SKM-1 treated with dmso at 0.1 percent for 144 hours (cell line): ENCODE measurements around the gene PTGER1.
"Not testable (repeated sequence)": the region's sequence is repeated elsewhere in the genome, so short reads cannot be mapped to it uniquely, and the experiment has no call there.

ENCODE experiments used
- DNase-seq: peaks from one replicate; lab custom pipeline; 2025; ENCODE audit not compliant: unreplicated experiment; lab: John Stamatoyannopoulos, UW

Gene PTGER1, protein sequence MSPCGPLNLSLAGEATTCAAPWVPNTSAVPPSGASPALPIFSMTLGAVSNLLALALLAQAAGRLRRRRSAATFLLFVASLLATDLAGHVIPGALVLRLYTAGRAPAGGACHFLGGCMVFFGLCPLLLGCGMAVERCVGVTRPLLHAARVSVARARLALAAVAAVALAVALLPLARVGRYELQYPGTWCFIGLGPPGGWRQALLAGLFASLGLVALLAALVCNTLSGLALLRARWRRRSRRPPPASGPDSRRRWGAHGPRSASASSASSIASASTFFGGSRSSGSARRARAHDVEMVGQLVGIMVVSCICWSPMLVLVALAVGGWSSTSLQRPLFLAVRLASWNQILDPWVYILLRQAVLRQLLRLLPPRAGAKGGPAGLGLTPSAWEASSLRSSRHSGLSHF

DNA sequence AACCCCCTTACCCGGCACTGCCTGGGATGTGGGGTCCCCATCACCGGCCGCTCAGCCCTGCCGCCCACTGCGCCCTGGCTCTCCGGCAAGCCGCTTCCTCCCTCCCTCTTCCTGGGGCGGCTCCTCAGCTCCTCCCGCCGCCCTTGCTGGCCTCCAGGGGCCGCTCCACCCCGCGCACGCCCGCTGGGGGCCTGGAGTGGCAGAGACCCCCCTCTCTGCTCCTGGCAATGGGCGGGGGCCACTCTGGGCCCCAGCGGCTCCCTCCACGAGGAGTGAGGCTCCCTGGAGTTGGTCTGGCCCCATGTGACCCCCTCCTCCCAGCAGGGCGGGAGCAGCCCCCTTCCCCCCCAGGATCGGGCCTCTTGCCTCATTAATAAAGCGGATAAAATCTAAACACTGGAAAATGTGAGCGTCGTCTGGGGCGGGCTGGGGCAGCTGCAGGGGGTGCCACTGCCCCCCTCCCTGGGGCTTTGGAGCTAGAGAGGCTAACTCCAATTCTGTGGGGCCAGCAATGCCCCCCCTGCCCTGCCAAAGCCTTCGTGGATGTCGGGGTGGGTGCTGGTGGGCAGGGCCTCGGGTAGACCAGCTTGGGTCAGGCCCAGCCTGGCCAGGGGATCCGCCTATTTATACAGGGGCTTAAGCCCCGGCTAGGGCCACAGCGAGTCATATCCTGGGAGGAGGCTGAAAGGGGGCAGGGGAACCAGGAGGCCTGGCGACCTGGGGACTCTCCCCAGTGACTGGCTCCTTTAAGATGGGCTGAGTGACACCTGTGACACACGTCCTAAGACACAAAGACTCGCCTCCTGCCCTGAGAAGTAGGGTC, at the start of gene PTGER1:
Gene PTGER1, minus strand, starts transcription at position 104 of the 823 bp plus-strand sequence. CDS start 1,034 bp downstream, outside the sequence.
- DNase-seq, result no peak

DNA sequence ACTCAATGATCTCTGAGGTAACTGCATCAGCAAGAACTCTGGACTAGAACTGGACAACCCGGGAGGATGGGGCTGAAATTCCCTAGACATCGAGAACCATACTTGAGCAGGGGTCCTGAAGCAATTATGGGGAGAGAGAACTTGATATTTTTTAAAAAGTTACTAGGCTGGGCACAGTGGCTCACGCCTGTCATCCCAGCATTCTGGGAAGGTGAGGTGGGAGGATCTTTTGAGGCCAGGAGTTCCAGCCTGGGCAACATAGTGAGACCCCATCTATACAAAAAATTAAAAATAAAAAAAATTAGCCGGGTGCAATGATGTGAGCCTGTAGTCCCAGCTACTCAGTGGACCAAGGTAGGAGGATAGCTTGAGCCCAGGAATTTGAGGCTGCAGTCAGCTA, 45.4 kb upstream of the PTGER1 start:
- no peak for DNase-seq

DNA sequence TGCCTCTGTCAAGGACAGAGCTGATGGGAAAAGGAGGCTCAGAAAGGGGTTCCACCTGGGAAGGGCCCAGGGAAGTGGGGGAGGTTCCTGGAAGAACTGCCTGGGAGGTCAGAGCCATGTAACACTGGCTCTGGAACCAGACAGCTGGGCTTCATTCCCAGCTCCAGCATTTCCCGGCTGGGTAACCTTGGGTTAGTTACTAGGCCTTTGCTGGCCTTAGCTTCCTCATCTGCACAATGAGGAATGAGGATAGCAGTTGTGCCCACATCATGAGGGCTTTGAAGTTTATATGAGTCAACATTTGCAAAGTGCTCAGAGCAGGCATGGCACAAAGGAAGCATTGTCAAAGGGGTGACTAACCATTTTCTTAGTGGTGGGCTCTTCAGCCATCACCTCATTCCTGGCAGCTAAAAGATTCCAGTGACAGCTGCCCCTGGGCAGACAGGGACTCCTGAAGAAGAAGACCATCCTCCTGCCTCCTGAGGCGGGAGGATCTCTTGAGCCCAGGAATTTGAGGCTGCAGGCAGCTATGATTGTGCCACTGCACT, 44.8 kb upstream of the PTGER1 start:
- DNase-seq, result no peak

DNA sequence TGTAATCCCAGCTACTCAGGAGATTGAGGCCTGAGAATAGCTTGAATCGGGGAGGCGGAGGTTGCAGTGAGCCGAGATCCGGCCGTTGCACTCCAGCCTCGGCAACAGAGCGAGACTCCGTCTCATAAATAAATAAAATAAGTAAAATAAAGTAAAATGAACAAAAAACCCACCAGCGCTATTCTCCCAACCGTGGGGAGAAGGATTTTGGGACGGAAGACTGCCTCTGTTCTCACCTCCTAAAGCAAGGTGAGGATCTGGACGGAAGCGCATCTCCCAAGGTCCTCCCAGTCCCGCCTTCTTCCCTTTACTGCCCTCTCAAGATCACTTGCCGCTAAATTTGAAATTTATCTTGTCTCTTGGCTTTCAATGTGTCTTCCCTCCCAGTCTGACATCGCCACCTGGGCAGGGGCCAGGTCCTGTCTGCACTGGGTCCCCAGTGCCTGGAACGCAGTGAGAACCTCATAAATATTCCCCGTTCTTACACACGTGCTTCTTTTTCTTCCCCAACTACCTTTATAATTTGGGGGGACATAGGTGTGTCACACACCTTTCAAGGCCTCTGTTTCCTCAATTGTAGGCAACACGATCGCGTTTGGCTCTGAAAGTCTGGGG, 44.2 kb upstream of the PTGER1 start:
- no peak for DNase-seq

DNA sequence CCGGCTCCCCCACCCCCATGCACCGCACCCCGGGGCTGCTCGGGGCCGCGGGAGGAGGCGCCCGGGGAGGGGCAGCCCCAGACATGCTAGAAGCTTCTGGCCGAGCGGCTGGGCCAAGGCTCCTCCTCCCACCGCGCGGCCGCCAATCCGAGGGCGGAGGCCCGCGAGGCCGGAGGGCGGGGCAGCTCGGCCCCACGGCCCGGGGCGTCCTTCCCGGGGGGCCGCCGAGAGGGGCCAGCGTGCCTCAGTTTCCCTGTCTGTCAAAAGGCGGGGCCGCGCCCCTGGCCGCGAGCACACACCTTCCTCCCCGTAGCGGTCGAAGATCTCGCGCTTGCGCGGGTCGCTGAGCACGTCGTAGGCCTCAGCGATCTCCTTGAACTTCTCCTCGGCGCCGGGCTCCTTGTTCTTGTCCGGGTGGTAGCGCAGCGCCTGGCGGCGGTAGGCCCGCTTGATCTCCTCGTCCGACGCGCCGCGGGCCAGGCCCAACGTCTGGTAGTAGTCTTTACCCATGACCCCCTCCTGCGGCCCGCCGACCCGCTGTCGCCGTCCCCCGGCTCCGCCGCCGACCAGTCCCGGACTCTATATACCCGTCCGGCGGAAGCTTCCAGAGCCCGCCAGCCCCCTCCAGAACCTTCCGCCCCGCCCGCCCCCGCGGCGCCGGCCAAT, 42.8 kb upstream of the PTGER1 start, which contains the start of gene DNAJB1:
Gene DNAJB1, minus strand, starts transcription at position 558 of the 666 bp plus-strand sequence. Its CDS starts 48 bp downstream, at position 510.
- DNase-seq, result peak; percentile 48

DNA sequence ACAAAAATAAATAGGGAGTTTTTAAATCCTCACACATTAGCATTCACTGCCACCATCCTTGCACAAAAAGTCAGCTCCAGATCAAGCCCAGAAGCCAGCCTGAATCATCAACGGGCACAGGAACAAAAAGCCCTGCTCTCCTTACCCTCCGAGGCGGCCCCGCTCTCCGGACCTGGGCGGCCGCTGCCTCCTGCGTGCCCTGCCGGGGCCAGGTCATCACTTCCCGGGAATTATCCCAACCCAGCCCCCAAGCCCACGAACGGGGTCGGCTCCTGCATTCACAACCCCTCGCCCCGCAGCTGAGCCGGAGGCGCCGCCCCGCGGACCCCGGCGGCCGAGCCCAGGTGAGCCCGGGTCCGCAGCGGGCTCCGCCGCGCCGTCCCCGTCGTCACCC, 42.3 kb upstream of the PTGER1 start:
- no peak for DNase-seq

DNA sequence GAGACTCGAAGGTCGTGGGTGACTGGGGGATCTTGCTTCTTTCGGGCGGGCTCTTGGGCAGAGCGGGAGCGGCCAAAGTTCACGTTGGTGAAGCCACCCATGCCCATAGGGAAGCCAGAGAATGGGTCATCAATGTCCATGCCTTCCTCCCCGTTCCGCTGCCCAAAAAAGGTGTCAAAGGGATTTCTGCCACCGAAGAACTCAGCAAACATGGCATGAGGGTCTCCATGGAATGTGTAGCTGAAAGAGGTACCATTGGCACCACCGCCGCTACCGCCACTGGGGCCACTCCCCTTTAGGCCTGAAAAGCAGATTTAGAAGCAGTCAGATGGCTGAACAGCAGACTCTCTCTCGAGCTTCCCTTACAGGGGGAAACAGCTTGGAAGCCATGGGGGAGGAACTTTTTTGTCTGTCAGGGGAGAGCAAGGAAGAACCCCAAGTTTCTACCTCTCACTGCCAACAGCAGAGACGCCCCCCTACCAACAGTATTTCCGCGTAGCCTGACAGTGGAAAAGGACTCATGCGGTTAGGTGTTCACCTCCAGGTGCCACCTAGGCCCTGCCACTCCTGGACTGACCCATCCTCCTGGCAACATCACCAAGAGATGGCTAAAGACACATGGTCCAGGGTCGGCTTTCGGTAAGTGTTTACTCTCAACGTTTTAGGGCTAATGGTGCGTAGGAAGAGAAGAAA, 41.7 kb upstream of the PTGER1 start:
- no peak for DNase-seq

DNA sequence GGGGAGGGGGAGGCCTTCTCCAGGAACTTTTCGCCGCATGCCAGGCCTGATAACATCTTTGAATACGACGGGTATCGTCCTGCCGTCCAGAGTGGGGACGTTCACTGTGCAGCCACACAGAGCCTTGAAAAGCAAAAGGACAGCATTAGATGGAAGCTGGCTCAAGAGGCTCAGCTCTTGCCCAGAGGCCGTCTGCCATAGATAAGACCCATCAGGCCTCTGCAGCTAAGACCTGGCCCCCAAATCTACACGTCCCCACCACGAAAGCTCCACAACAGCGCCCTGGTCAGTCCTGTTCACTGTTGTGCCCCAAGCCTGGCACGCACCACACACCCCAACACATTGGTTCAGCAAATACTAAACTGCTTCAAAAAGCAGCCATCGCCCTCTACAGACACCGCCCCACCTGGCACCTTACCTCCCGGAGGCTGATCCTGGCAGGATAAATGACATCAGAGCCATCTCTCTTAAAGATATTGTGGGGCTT, 40.9 kb upstream of the PTGER1 start:
- DNase-seq, result no peak

DNA sequence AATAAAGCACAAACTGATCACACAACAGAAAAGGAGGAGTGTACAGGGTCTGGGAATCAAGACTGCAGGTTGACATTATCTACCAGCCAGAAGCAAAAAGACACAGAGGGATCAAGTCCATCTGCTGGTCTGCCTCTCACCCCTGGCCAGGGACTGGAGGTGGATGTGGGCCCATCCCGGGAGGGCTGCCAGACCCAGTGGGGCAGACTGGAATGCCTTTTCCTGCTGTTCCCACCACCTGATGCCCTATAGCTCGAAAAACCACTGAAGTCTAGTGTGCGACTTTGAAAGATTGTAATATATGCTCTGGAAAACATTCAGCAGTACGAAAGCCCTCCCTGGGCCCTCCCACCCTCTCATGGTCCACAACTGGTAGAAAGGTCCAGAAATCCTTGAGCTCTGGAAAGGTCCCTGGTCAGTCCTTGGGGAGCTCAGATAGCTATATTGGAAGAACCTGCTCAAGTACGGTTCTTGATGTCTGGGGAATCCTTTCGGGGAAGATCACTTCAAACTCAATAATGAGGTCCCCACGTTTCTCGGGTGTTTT, 40.4 kb upstream of the PTGER1 start:
- no peak for DNase-seq

DNA sequence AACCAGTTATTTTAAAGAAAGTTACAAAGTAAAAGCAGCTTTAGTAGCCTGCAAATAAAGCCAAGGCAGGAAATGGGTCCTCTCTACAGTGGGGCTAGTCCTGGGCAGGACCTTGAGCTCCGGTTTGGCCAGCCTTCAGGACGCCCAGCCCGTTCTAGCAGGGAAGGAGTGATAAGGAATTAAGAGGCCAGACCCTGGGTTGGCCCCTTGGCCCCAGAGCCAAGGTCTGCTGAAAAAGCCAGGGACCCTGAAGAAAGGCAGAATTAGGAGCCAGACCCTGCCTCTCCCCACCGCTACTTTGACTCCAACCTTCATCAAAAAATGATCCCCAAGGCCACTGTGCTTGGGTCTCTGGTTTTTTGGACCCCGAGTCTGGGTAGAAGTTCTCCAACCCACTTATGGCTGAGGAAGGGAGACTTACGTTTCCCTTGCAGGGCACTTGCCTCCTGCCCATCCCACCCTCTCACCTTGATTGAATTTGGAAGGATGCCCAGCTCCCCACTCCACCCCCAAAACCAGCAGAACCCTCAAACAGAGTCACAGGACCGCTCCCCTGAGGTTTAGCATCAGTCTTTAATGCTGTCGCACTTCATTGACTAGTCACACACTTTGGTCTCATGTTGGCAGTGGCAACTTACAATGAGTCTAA, 39.2 kb upstream of the PTGER1 start:
- no peak for DNase-seq

DNA sequence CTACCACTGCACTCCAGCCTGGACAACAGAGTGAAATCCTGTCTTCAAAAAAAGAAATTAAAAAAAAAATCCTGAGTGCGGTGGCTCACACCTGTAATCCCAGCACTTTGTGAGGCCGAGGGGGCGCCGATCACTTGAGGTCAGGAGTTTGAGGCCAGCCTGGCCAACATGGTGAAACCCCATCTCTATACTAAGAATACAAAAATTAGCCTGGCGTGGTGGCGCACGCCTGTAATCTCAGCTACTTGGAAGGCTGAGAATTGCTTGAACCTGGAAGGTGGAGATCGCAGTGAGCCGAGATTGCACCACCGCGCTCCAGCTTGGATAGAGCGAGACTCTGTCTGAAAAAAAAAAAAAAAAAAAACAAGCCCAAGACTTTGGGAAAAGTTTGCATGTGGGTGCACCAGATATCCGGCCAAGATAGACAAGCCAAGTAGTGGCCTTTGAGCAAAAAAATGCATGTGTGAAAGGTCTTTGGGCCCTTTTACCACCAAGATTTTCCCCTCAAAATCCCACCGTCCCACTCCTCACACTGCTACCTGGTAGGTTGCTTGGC, 37.3 kb upstream of the PTGER1 start:
- no peak for DNase-seq

DNA sequence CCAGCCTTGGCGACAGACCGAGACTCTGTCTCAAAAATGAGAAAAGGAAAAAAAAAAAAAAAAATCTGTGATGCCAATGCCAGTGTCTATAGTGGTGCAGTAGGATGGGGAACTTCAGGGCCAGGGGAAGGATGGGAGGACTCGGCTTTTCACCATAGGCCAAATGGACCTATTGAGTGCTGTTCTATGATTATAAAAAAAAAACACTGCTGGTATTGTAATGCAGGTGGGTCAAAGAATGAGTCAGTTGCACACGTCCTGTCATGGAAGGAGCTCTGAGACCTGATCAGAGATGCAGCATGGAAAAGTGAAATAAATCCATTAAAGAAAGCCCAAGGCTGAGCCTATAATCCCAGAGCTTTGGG, 36.1 kb upstream of the PTGER1 start:
- no peak for DNase-seq

DNA sequence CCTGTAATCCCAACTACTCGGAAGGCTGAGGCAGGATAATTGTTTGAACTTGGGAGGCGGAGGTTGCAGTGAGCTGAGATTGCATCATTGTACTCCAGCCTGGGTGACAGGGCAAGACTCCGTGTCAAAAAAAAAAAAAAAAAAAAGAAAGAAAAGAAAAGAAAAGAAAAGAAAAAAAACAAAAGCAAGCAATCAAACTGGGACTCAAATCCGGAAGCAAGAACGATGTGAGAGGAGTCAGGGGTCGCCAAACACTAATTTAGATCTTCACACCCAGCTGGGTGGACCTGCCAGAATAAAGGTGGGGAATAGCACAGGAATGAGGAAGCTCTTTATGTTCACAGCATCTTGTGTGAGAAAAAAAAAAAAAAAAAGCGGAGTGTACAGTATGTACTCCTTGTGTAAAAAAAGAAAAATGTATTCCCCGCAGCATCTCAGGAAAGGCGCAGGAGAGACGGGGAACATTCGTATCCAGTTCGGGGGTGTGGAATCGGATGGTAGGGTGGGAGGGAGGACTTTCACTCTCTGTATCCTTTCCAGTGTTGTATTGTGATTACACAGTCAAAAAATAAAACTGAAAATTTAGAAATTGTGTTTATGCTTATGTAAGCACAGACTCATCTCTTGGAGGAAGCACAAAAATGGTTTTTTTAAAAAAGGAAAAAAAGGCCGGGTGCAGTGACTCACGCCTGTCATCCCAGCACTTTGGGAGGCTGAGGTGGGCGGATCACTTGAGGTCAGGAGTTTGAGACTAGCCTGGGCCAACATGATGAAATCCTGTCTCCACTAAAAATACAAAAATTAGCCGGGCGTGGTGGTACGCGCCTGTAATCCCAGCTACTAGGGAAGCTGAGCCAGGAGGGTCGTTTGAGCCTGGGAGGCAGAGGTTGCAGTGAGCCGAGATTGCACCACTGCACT, 35.4 kb upstream of the PTGER1 start:
- peak; percentile 33 for DNase-seq

DNA sequence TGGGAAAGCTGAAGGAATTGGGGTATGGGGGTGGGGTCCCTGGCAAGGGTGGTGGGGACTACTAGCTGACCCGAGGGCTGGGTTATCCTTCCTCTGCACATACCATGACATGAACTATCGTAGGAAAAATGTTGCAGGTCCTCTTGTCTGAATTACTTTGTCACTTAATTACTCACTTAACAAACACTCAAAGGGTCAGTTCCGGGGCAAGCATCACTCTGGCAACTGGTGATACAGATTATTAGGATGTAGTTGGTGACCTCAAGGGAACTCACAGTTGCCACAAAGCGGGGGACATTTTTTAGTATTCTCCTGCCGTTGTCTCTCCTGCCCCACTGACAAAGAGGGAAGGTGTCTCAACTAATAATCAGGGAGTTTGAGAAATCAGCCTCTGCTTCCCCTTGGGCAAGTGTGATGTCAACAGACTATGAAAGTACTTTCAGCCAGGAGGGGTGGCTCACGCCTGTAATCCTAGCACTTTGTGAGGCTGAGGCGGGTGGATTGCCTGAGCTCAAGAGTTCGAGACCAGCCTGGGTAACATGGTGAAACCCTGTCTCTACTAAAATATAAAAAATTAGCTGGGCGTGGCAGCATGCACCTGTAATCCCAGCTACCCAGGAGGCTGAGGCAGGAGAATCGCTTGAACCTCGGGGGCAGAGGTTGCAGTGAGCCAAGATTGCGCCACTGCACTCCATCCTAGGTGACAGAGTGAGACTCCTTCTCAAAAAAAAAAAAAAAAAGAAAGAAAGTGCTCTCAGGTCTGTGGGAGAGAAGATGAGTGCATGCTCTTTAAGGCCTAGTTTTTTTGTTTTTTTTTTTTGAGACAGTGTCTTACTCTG, 32.8 kb upstream of the PTGER1 start:
- peak; percentile 92 for DNase-seq

DNA sequence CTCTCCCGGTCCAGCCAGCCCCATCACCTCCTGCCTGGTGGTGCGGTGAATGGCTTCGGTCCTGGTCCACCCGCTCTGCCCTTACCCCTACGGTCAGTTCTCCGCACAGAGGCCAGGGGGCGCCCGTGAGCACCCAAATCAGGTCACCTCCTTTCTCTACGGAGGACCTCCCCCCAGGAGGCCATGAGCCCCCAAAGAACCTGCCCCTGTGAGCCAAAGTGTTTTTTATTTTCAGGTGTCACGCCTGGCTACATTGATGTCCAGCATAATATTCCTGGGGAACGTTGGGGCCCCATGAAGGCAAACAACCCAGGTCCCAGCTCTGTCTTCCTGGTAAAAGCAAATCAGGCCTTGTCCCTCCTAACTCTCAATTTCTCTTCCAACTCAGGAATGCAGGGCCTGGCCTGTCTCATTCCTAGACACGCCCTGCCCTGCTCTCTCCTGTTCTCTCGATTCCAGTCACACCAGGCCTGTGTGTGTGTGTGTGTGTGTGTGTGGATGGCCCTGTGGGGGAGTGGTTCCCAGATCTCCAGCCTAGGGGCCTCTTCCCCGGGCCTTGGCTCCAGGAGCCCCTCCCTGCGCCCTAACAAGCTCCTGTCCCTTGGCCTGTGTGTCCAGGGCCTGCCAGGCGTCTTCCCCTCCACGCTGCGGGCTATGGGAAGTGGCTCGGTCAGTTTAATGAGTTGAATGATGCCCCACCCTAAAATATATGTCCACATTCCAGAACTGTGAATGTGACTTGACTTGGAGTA, 30.5 kb upstream of the PTGER1 start:
- peak; percentile 39 for DNase-seq

DNA sequence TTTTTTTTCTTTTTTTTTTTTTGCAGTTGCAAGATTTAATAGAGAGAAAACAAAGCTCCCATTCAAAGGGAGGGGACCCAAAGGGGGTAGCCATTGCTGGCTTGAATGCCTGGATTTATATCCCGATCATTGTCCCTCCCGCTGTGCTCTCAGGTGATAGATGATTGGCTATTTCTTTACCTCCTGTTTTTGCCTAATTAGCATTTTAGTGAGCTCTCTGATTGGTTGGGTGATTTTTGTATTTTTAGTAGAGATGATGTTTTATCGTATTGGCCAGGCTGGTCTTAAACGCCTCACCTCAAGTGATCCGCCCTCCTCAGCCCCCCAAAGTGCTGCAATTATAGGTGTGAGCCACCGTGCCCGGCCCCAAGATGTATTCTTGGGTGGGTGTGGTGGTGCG, 29.4 kb upstream of the PTGER1 start:
- DNase-seq, result not testable (repeated sequence)
